ENCODE data around the gene GINS2. TPM values are rescaled to one million over a fixed set of nuclear protein-coding genes. Genes with fewer than 3 reads are reported as not detected.

The GINS2 gene
- polyA plus RNA-seq, 1 of the 3 experiments (the other 2 are of a cell fraction), result 9.0 TPM

- TF ChIP-seq USF2 (IDR thresholded peaks at IDR 0.05; ENCODE audit: borderline replicate concordance, low read depth, low read length) (no peak), RFX5 (IDR thresholded peaks at IDR 0.05; ENCODE audit: low read length) (no peak), TEAD4 (IDR thresholded peaks at IDR 0.05; ENCODE audit: borderline replicate concordance, insufficient read depth) (no peak)
Measured at GRCh38 chr16:85667261-85667660, 21.5 kb downstream of the GINS2 start (continued).

DNA sequence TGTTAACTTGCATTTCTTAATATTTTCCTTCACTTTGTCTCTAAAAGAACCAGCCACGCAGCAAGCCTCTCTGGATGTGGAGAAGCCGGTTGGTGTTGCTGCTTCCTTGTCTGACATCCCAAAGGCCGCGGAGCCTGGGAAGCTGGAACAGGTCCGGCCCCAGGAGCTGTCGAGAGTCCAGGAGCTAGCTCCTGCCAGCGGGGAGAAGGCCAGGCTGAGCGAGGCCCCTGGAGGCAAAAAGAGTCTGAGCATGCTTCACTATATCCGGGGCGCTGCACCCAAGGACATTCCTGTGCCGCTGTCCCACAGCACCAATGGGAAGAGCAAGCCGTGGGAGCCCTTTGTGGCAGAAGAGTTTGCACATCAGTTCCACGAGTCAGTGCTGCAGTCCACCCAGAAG lies 22.8 kb downstream of the GINS2 start:
- POLR2A ChIA-PET, result no interaction called here

DNA sequence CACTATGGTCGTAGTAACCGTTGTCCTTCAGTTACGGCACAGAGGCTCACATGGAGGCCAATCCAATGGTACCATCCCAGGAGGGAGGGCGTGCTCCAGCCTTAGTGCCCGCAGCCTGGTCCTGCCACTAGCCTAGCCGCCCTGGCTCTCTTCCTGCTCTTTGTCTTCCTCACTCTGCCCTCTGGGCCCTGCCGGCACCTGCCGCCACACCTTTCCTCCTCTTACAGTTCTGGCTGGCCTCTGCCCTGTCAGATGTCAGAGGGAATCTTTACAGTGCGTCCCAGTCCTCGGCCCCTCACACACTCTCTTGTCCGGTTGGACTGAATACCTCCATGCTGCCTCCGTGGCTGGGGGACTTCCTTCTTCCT lies 23.4 kb downstream of the GINS2 start:
- Histone ChIP-seq H2AFZ (ENCODE audit: low read depth) (no peak overlapping the region), H3K4me3 (ENCODE audit: low read depth in 2 of 2, low read length in 1 of 2) (no peak overlapping the region), H3K4me2 (no peak overlapping the region), H4K20me1 (ENCODE audit: insufficient read depth) (no peaks in the 10 kb centered on the region), H3K27ac (ENCODE audit: low read depth in 2 of 2, low read length in 1 of 2) (no peak overlapping the region; a peak in 1 of 4 replicates), H3F3A (replicated peaks; ENCODE audit: insufficient read depth) (no peaks in the 10 kb centered on the region), H3K79me2 (ENCODE audit: insufficient read depth) (no peaks in the 10 kb centered on the region), H3K27me3 (ENCODE audit: insufficient read depth) (no peaks in the 10 kb centered on the region), H3K9me2 (no peaks in the 10 kb centered on the region), H3K4me1 (ENCODE audit: control insufficient read depth in 1 of 2, insufficient read depth in 2 of 2, low read depth in 1 of 2, low read length in 1 of 2) (peaks cover 0 to 38% of the 10 kb centered on the region in 2 experiments; a peak in 1 of 4 replicates), H3K9me3 (no peaks in the 10 kb centered on the region), H3K9ac (no peak overlapping the region), H3K36me3 (replicated peaks in 1 of 2; ENCODE audit: control insufficient read depth in 1 of 2, insufficient read depth in 2 of 2, low read length in 1 of 2) (peaks cover 26 to 94% of the 10 kb centered on the region in 2 experiments)
- TF ChIP-seq FOXJ3 (CRISPR knock-in tag; IDR thresholded peaks at IDR 0.05) (no peak), FOSL2 (IDR thresholded peaks at IDR 0.05; ENCODE audit: borderline replicate concordance, low read depth) (no peak), SMC3 (IDR thresholded peaks at IDR 0.05; ENCODE audit: low read depth, low read length) (no peak), RCOR1 (IDR thresholded peaks at IDR 0.05; ENCODE audit: low read length) (no peak), MXI1 (IDR thresholded peaks at IDR 0.05; ENCODE audit: low read depth, low read length) (no peak), GATA2 (CRISPR knock-in tag; IDR thresholded peaks at IDR 0.05) (no peak), MEF2A (IDR thresholded peaks at IDR 0.05; ENCODE audit: borderline replicate concordance, low read depth) (no peak), NFIC (IDR thresholded peaks at IDR 0.05; ENCODE audit: borderline replicate concordance) (no peak), USF2 (IDR thresholded peaks at IDR 0.05; ENCODE audit: borderline replicate concordance, low read depth, low read length) (no peak), TCF12 (IDR thresholded peaks at IDR 0.05) (no peak), FOXM1 (IDR thresholded peaks at IDR 0.05; ENCODE audit: low read depth) (no peak), RFX5 (IDR thresholded peaks at IDR 0.05; ENCODE audit: low read length) (no peak), YY1 (IDR thresholded peaks at IDR 0.05; ENCODE audit: low read depth) (no peak), EZH2phosphoT487 (IDR thresholded peaks at IDR 0.05; ENCODE audit: borderline replicate concordance, low read depth) (no peak)
- TF ChIP-seq, protein P1, sequence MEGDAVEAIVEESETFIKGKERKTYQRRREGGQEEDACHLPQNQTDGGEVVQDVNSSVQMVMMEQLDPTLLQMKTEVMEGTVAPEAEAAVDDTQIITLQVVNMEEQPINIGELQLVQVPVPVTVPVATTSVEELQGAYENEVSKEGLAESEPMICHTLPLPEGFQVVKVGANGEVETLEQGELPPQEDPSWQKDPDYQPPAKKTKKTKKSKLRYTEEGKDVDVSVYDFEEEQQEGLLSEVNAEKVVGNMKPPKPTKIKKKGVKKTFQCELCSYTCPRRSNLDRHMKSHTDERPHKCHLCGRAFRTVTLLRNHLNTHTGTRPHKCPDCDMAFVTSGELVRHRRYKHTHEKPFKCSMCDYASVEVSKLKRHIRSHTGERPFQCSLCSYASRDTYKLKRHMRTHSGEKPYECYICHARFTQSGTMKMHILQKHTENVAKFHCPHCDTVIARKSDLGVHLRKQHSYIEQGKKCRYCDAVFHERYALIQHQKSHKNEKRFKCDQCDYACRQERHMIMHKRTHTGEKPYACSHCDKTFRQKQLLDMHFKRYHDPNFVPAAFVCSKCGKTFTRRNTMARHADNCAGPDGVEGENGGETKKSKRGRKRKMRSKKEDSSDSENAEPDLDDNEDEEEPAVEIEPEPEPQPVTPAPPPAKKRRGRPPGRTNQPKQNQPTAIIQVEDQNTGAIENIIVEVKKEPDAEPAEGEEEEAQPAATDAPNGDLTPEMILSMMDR (IDR thresholded peaks at IDR 0.05), result no peak
- TF ChIP-seq, protein P2, sequence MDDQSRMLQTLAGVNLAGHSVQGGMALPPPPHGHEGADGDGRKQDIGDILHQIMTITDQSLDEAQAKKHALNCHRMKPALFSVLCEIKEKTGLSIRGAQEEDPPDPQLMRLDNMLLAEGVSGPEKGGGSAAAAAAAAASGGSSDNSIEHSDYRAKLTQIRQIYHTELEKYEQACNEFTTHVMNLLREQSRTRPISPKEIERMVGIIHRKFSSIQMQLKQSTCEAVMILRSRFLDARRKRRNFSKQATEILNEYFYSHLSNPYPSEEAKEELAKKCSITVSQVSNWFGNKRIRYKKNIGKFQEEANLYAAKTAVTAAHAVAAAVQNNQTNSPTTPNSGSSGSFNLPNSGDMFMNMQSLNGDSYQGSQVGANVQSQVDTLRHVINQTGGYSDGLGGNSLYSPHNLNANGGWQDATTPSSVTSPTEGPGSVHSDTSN (IDR thresholded peaks at IDR 0.05), result no peak
- TF ChIP-seq, protein P3, sequence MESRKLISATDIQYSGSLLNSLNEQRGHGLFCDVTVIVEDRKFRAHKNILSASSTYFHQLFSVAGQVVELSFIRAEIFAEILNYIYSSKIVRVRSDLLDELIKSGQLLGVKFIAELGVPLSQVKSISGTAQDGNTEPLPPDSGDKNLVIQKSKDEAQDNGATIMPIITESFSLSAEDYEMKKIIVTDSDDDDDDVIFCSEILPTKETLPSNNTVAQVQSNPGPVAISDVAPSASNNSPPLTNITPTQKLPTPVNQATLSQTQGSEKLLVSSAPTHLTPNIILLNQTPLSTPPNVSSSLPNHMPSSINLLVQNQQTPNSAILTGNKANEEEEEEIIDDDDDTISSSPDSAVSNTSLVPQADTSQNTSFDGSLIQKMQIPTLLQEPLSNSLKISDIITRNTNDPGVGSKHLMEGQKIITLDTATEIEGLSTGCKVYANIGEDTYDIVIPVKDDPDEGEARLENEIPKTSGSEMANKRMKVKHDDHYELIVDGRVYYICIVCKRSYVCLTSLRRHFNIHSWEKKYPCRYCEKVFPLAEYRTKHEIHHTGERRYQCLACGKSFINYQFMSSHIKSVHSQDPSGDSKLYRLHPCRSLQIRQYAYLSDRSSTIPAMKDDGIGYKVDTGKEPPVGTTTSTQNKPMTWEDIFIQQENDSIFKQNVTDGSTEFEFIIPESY (IDR thresholded peaks at IDR 0.05; ENCODE audit: borderline replicate concordance, low read depth), result no peak
- TF ChIP-seq, protein P4, sequence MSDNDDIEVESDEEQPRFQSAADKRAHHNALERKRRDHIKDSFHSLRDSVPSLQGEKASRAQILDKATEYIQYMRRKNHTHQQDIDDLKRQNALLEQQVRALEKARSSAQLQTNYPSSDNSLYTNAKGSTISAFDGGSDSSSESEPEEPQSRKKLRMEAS (IDR thresholded peaks at IDR 0.05; ENCODE audit: low read depth), result no peak
- POLR2A ChIA-PET, result no interaction called here
- DNase-seq, result no peak
- 91% methylated on average over 11 of the region's 12 CpGs for WGBS (ENCODE audit: low lambda C conversion rate)
- CTCF ChIA-PET, result interaction anchor here (1.0 to 1.6 kb wide), 4 partner anchors 9 to 54 kb away, joined by 3 to 6 read pairs (median 4); no protein-coding TSS in a partner anchor

More for the DNA sequence above, 22.8 kb downstream of the GINS2 start:
- H3K9me3 ChIP-seq, result no peaks in the 10 kb centered on the region
- no peak overlapping the region for H3K27ac ChIP-seq (ENCODE audit: low read depth in 2 of 2, low read length in 1 of 2)
- no peaks in the 10 kb centered on the region for H3K79me2 ChIP-seq (ENCODE audit: insufficient read depth)
- no peaks in the 10 kb centered on the region for H3K9me2 ChIP-seq
- WGBS (ENCODE audit: low lambda C conversion rate), result 90% methylated on average over 11 of the region's 13 CpGs
- no peak for DNase-seq
- H3K4me3 ChIP-seq (ENCODE audit: low read depth in 2 of 2, low read length in 1 of 2), result no peak overlapping the region
- no peak overlapping the region for H2AFZ ChIP-seq (ENCODE audit: low read depth)
- H3K9ac ChIP-seq, result no peak overlapping the region
- TF ChIP-seq CHD2 (IDR thresholded peaks at IDR 0.05; ENCODE audit: low read length, partially characterized antibody), result no peak
- H3K4me2 ChIP-seq, result no peak overlapping the region
- H4K20me1 ChIP-seq (ENCODE audit: insufficient read depth), result peaks cover 3% of the 10 kb centered on the region; the same call in 1 of the 2 replicates
- H3K36me3 ChIP-seq (replicated peaks in 1 of 2; ENCODE audit: control insufficient read depth in 1 of 2, insufficient read depth in 2 of 2, low read length in 1 of 2), result peaks cover 29 to 98% of the 10 kb centered on the region in 2 experiments
- no peaks in the 10 kb centered on the region for H3F3A ChIP-seq (replicated peaks; ENCODE audit: insufficient read depth)
- H3K4me1 ChIP-seq (ENCODE audit: control insufficient read depth in 1 of 2, insufficient read depth in 2 of 2, low read depth in 1 of 2, low read length in 1 of 2), result peaks cover 0 to 38% of the 10 kb centered on the region in 2 experiments; a peak in 1 of 4 replicates
- H3K27me3 ChIP-seq (ENCODE audit: insufficient read depth), result no peaks in the 10 kb centered on the region
- CTCF ChIA-PET, result interaction anchor here (1.0 to 1.6 kb wide), 3 partner anchors 9 to 53 kb away, joined by 3 to 6 read pairs (median 4); no protein-coding TSS in a partner anchor
